CD4-positive, alpha-beta T cell (primary cell): ENCODE results near the gene PBX4. TPM values are rescaled to one million over a fixed set of nuclear protein-coding genes. Genes with fewer than 3 reads are reported as not detected.

ENCODE experiments used
- ATAC-seq: fragments of 200-7000 bp; cut with Tn5 transposase; one replicate; pipeline ENCODE4 v1.10.0; 2022; ENCODE audit warnings: mild to moderate bottlenecking; ENCODE audit not compliant: poor library complexity
- CTCF ChIA-PET: fragments of 350-600 bp; sonication (Branson Sonifier 250); formaldehyde crosslinking; loops from one replicate; lab custom pipeline; 2021; ENCODE audit warnings: antibody characterized with exemption, inconsistent platforms; lab: Charles Lee
- POLR2A ChIA-PET: fragments of 350-600 bp; sonication (Branson Sonifier 250); formaldehyde crosslinking; loops from one replicate; lab custom pipeline; 2021; ENCODE audit warnings: antibody characterized with exemption, inconsistent platforms; lab: Charles Lee
- DNase-seq, 14 experiments: peaks; one replicate each; pipeline ENCODE4 v3.0.0-alpha.2; 2013 to 2020; ENCODE audit warnings: mixed read lengths in 2 of 14
- H3K27ac ChIP-seq, 2 donors: one replicate each; pipeline versions ENCODE4 v1.5.1 to v1.7.0; 2013; ENCODE audit warnings: low read length in 2 of 2, low read depth in 1 of 2, mild to moderate bottlenecking in 1 of 2
- H3K27me3 ChIP-seq, 2 experiments: 1 replicate in 1 of 2; 2 replicates in 1 of 2; pipeline versions ENCODE4 v1.6.1 to v1.7.0; 2013; ENCODE audit warnings: low read length in 2 of 2, control low read depth in 1 of 2, mild to moderate bottlenecking in 1 of 2, moderate library complexity in 1 of 2; ENCODE audit not compliant: insufficient read depth in 2 of 2, control insufficient read depth in 1 of 2
- H3K36me3 ChIP-seq: one replicate; pipeline ENCODE4 v1.6.1; 2013; ENCODE audit warnings: low read length, control low read depth; ENCODE audit not compliant: insufficient read depth
- H3K4me1 ChIP-seq: one replicate; pipeline ENCODE4 v1.6.1; 2013; ENCODE audit warnings: low read length, control low read depth; ENCODE audit not compliant: insufficient read depth
- H3K4me3 ChIP-seq: one replicate; pipeline ENCODE4 v1.5.1; 2013; ENCODE audit warnings: mild to moderate bottlenecking, low read length, moderate library complexity
- H3K9me3 ChIP-seq, 2 experiments: 1 replicate in 1 of 2; 2 replicates in 1 of 2; pipeline versions ENCODE4 v1.6.1 to v1.7.0; 2013; ENCODE audit warnings: low read length in 2 of 2, mild to moderate bottlenecking in 2 of 2, control low read depth in 1 of 2, moderate library complexity in 1 of 2; ENCODE audit not compliant: control insufficient read depth in 1 of 2, insufficient read depth in 1 of 2
- H3K27ac Mint-ChIP-seq: one replicate; pipeline ENCODE4 v1.8.0; 2020; ENCODE audit warnings: mixed read lengths
- H3K27me3 Mint-ChIP-seq: one replicate; pipeline ENCODE4 v1.8.0; 2021; ENCODE audit warnings: mixed read lengths
- H3K36me3 Mint-ChIP-seq: one replicate; pipeline ENCODE4 v1.8.0; 2021; ENCODE audit warnings: low read depth, mixed read lengths
- H3K4me1 Mint-ChIP-seq: one replicate; pipeline ENCODE4 v1.8.0; 2021; ENCODE audit warnings: low read depth, mixed read lengths
- H3K4me3 Mint-ChIP-seq: one replicate; pipeline ENCODE4 v1.8.0; 2020; ENCODE audit warnings: mild to moderate bottlenecking, mixed read lengths
- H3K9me3 Mint-ChIP-seq: one replicate; pipeline ENCODE4 v1.8.0; 2020; ENCODE audit warnings: mixed read lengths
- intact Hi-C, 2 experiments: fragments of 100-400 bp; cut with DNase I in 1 of 2; cut with micrococcal nuclease in 1 of 2; formaldehyde crosslinking; loops; one replicate each; pipeline versions ENCODE4 v1.15.1 to v1.9.0; 2023 to 2025; cut with DNase I, micrococcal nuclease
- total RNA-seq, 174 experiments: library from RNA in 2 of 174; stranded (reverse) in 2 of 174; gene quantifications; one replicate each; pipeline ENCODE4 v1.2.3 and lab custom pipeline; 2021 to 2026
- TF ChIP-seq, protein P1 (sequence below): fragments of 200-600 bp; IDR thresholded peaks from one replicate; pipeline ENCODE4 v1.8.0; 2022; ENCODE audit warnings: antibody characterized with exemption, mild to moderate bottlenecking

Gene PBX4
- total RNA-seq, 2 experiments from 2014 or later = 50.1 to 51.8 TPM

- Mint-ChIP-seq H3K36me3 (peaks cover 17% of the 10 kb centered on the region), H3K27ac (peak overlapping the region; percentile 15), H3K27me3 (no peaks in the 10 kb centered on the region), H3K9me3 (no peaks in the 10 kb centered on the region), H3K4me1 (peaks cover 28% of the 10 kb centered on the region), H3K4me3 (no peak overlapping the region)
- POLR2A ChIA-PET = interaction anchor here (0.7 to 2.0 kb wide), 18 partner anchors 8 to 545 kb away, joined by 3 to 17 read pairs (median 4); partner anchors contain the start of genes ATP13A1, GMIP, NDUFA13 and TSSK6
- CTCF ChIA-PET = interaction anchor here (0.7 to 4.2 kb wide), 26 partner anchors 8 to 706 kb away, joined by 3 to 57 read pairs (median 5); partner anchors contain the start of genes ATP13A1, GMIP, LPAR2 and NDUFA13
- no peaks in the 10 kb centered on the region for H3K9me3 ChIP-seq
- intact Hi-C loops = loop anchor here (1.0 to 5.0 kb wide), 6 partner anchors 94 to 427 kb away; partner anchors contain the start of genes GMIP (in 1 of the 2) and LPAR2 (in 1 of the 2)
- H3K4me1 ChIP-seq = peaks cover 20% of the 10 kb centered on the region
- H3K4me3 ChIP-seq = no peak overlapping the region
- H3K36me3 ChIP-seq = peaks cover 12% of the 10 kb centered on the region
- TF ChIP-seq, protein P1, sequence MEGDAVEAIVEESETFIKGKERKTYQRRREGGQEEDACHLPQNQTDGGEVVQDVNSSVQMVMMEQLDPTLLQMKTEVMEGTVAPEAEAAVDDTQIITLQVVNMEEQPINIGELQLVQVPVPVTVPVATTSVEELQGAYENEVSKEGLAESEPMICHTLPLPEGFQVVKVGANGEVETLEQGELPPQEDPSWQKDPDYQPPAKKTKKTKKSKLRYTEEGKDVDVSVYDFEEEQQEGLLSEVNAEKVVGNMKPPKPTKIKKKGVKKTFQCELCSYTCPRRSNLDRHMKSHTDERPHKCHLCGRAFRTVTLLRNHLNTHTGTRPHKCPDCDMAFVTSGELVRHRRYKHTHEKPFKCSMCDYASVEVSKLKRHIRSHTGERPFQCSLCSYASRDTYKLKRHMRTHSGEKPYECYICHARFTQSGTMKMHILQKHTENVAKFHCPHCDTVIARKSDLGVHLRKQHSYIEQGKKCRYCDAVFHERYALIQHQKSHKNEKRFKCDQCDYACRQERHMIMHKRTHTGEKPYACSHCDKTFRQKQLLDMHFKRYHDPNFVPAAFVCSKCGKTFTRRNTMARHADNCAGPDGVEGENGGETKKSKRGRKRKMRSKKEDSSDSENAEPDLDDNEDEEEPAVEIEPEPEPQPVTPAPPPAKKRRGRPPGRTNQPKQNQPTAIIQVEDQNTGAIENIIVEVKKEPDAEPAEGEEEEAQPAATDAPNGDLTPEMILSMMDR = no peak
- no peaks in the 10 kb centered on the region for H3K27me3 ChIP-seq
- DNase-seq (peak in 1 of 14 experiments; percentile 24), ATAC-seq (no peak)
- H3K27ac ChIP-seq = no peak overlapping the region
Measured at GRCh38 chr19:19532806-19533701, 85.4 kb downstream of the PBX4 start.

DNA sequence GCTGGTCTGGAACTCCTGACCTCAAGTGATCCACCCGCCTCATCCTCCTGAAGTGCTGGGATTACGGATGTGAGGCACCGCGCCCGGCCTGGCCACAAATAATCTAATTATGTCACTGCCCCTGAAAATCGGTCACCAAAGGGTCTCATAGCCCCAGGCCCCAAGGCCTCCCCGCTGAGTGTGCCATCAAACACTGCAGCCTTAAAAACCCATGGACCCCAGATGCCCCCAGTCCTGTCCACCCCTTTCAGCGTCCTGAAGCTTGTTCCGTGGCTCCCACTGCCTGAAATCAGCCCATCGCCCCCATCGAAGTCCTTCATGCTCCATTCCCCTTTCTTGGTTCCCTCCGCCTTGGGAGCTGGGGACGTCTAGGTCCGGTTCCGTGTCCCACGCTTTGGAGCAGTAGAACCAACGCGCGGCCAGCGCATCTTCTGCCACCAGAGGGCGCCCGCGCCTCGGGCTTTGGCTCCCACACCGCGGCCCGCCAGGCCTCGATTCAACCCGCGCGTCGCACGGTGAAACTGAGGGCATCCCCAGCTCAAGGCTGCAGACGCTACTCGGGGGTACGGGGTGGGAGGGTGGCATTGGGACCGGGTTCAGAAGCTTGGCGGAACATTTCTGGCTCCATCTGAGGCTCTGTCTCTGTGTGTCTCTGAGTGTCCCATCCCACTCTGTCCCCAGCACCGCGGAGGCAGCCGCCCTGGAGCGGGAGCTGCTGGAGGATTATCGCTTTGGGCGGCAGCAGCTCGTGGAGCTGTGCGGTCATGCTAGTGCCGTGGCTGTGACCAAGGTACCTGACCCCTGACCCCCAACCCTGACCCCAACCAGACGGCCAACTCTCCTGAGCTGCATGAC lies 86.3 kb downstream of the PBX4 start:
- DNase-seq (peak; percentile 69 to 94 (median 86)), ATAC-seq (peak; percentile 84)
- Mint-ChIP-seq H3K9me3 (no peaks in the 10 kb centered on the region), H3K4me3 (peak overlapping the region; percentile 43), H3K27ac (peak overlapping the region; percentile 47), H3K27me3 (no peaks in the 10 kb centered on the region), H3K36me3 (peaks cover 25% of the 10 kb centered on the region), H3K4me1 (peaks cover 22% of the 10 kb centered on the region)
- TF ChIP-seq, protein P1 = peak; percentile 88
- Histone ChIP-seq H3K4me1 (peaks cover 11% of the 10 kb centered on the region), H3K9me3 (no peaks in the 10 kb centered on the region), H3K27ac (no peak overlapping the region), H3K4me3 (no peak overlapping the region), H3K27me3 (no peaks in the 10 kb centered on the region), H3K36me3 (peaks cover 21% of the 10 kb centered on the region)
- intact Hi-C loops = loop anchor here (1.0 to 5.0 kb wide), 6 partner anchors 95 to 428 kb away; partner anchors contain the start of genes GMIP (in 1 of the 2) and LPAR2 (in 1 of the 2)
- ChIA-PET CTCF (interaction anchor here (0.7 to 4.2 kb wide), 26 partner anchors 9 to 707 kb away, joined by 3 to 57 read pairs (median 5); partner anchors contain the start of genes ATP13A1, GMIP, LPAR2 and NDUFA13), POLR2A (interaction anchor here (0.7 to 2.0 kb wide), 19 partner anchors 9 to 546 kb away, joined by 3 to 17 read pairs (median 4); partner anchors contain the start of genes ATP13A1, GMIP, NDUFA13 and TSSK6)
